HepG2 (cell line): ENCODE measurements around the gene IL18RAP.

Source experiments
- GTF2F1 ChIP-seq: fragments of 150-350 bp; IDR thresholded peaks from 2 replicates; pipeline ENCODE4 v1.6.1; 2014; ENCODE audit warnings: low read length
- HNRNPUL1 ChIP-seq: fragments of 200-400 bp; formaldehyde crosslinking; IDR thresholded peaks from 2 replicates; pipeline ENCODE4 v1.6.1; 2017; ENCODE audit warnings: low read depth, mild to moderate bottlenecking, low read length, moderate library complexity
- KDM1A ChIP-seq: IDR thresholded peaks from 2 replicates; pipeline ENCODE4 v1.6.1; 2016; ENCODE audit warnings: missing compliant biosample characterization
- PRDM4 ChIP-seq: sonication (generic); formaldehyde crosslinking; IDR thresholded peaks from 2 replicates; pipeline ENCODE4 v1.9.0; 2021; ENCODE audit warnings: missing genetic modification reagents, borderline replicate concordance
- ZNF484 ChIP-seq: sonication (generic); formaldehyde crosslinking; IDR thresholded peaks from 2 replicates; pipeline ENCODE4 v1.5.1; 2020; ENCODE audit warnings: mild to moderate bottlenecking, low read depth, missing genetic modification reagents, borderline replicate concordance
- ZSCAN5A ChIP-seq: sonication (generic); formaldehyde crosslinking; IDR thresholded peaks from 2 replicates; pipeline ENCODE4 v1.8.0; 2022; ENCODE audit warnings: mild to moderate bottlenecking, missing genetic modification reagents, borderline replicate concordance

- TF ChIP-seq ZSCAN5A (CRISPR knock-in tag) (no peak), HNRNPUL1 (no peak), GTF2F1 (no peak), KDM1A (no peak), ZNF484 (CRISPR knock-in tag) (no peak), PRDM4 (CRISPR knock-in tag) (no peak)
Observed at GRCh38 chr2:102436323-102436722, 13.4 kb downstream of the IL18RAP start.
